ENCODE results near the gene RBM26.
"Not testable (repeated sequence)": the region's sequence is repeated elsewhere in the genome, so short reads cannot be mapped to it uniquely, and the experiment has no call there.

RBM26 gene

DNA sequence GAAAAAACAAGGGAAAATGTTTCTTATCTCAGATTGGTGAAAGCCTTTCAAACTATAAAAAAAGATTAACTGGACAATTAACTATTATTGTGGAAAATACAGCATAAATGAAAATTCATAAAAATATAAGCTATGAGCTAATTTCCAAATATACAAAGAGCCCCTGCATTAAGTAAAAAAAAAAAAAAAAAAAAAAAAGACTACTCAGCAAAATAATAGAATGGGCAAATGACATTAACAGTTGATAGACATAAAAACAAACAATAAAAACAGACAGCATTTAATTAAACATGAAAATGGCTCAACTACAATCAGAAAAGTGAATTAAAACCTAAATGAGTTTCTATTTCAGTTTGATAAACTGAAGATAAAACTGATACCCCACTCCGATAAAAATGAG, 77.5 kb downstream of the RBM26 start:
- DNase-seq: no peak

DNA sequence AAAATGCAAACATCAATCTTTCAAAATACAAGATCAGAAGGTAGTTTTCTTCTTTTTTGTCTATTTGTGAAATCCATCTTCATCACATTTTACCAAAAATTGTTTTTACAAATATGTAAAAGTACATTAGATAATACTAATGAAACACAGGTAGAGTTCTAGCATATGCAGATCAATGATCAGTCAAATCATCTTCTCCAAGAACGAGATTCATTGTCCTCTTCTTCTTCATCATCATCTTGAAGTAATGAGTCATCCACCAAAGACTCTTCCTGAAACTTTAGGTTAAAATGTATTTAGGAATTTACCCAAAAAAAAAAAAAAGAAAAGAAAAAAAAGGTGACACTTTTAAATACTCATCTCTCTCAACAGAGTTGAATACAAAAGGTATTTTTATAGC, 85.6 kb downstream of the RBM26 start:
- no peak for DNase-seq

DNA sequence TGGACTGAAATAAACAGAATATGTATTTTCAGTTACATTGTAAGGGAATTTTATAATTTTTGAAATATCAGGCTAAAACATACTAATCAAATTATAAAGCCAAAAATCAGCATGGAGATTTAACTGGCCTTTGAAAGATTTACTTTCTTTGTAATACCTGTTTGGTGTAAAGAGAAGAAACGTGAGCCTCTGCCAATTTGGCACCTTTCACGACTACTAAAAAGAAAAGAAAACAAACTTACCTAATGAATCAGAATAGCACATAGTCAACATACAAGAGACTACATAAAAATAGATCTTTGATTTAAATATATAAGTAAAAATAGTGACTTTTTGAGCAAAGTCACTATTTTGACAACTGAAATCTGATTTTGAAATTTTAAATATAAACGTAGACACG, 87.4 kb downstream of the RBM26 start:
- DNase-seq: no peak

DNA sequence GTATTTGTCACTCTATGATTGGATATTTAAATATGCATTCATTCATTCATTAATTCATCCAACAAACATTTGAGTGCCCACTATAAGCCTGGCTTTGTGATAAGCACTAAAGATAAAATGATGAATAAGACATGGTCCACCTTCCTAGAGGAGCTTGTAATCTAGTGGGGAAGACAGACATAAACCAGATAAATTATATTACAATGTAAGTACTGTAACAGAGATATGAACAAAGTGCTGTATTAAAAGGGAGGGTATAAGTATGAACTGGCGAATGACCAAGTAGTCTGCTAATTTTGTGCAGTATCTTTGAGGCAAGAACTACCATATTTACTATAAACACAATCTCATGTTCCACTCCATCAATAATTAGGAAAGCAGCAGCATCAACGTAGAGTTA, 88.2 kb downstream of the RBM26 start:
- no peak for DNase-seq

DNA sequence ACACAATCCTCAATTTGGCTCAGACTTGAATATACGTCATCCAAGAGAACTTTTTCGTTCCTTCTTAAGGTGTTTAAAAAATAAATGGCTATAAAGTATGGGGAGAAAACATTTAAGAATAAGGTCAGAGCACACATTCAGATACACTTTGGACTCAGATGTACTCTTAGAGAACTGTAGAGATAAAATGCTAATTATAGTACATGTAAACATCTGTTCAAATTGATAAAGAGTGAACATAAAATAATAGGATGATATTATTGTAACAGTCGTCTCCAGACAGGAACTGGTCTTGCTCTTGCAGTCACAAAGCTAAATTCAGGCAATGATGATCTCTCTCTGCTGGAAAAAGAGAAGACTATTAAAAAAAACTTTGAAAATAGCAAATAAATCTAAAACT, 91.4 kb downstream of the RBM26 start:
- no peak for DNase-seq

DNA sequence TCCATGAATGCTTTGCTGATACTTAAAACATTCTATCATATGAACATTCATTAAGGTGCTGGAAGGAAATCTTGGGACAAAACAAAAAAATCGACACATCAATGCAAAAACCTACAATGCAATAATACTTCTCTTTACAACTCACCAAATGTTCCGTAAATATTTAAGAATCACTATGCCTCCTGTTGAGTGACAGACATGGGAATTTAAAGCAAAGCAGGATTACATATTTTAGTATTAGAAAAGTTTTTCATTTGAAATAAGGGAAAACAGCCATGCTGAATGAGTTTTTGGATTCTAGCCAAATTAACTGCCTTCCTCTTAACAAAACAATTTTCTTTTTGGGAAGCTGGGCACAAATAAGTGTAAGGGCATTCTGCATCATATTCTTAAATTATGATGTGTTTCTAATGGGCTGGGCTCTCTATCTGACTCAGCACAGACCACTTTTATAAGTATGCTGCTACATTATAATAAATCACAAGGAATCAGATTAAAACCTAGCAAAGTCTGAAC, 93.7 kb downstream of the RBM26 start:
- DNase-seq: no peak

DNA sequence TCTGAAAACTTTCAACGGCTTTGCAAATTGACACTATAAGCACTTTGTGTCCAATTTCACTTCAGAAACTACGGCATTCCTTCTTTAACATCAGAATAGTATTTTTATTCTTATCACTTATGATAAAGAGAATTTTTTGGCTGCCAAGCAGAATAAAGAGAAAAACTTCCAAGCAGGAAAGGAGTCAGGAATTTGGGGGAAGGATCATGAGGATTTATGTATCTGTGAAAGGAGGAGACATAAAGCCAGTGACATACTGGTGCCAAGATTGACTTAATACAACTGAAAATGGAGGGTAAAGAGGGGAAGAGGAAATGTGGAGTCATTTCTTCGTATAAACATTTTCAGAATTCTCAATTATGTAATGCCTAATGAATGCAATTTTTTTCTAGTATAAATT, 94.7 kb downstream of the RBM26 start:
- no peak for DNase-seq

DNA sequence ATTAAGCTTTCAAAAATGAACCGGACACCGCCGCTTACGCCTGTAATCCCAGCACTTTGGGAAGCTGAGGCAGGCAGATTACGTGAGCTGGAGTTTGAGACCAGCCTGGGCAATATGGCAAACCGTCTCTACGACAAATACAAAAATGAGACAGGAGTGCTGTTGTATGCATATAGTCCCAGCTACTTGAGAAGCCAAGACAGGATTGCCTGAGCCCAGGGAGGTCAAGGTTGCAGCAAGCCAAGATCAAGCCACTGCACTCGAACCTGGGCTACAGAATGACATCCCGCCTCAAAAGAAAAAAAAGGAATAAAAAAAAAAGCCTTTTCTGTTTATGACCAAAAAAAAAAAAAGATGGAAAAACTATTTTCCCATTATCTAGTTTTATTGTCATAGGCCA, 96.4 kb downstream of the RBM26 start:
- DNase-seq: no peak

DNA sequence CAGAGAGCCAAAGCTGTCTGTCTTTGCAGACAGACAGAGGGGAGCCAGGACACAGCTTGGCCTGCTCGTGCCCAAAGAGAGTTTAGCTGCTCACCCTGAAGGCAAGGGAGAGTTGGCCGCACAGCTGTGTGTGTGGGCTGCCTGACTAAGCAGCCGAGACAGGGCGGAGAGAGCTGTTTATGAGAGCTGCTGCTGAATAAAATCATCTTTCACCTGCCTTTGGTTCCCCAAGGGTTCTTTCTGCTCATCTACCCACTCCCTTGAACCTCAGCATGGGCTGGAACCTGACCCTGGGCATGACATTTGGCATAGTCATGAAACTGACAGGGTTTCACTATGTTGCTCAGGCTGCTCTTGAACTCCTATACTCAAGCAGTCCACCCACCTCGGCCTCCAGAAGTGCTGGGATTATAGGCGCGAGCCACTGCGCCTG, 98.2 kb downstream of the RBM26 start:
- peak; percentile 56 for DNase-seq

DNA sequence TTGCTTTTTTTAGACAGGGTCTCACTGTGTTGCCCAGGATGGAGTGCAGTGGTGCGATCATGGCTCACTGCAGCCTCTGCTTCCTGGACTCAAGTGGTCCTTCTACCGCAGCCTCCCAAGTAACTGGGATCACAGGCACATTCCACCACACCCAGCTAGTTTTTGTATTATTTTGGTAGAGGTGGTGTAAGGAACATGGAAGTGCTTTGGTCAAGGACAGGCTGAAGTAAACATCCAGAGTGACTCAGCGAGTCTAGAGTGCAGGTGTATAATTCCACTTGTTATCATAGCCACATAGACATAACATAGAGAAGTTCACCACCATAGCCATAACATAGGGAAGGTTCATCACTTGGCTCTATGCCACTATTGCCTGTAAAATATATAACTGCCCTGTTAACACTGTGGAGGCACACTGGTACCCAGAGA, 98.6 kb downstream of the RBM26 start:
- no peak for DNase-seq

DNA sequence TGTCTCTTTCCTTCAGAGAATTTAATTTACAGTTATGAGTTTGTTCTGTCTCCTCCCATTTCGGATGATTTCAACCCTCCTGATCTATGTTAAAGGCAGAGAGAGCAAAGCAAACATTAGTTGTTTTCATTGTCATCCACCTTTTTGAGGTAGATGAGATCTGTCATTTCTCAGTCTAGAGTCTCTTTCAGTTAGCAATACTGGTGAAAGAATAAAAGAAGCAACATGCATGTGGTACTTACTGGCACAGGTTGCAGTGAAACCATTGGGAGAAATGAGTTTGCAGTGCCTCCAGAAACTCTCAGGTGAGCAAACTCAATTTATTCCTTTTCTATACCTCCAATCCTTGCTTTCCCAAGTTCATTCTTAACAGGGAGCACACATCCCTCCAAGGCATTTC, 99.4 kb downstream of the RBM26 start:
- no peak for DNase-seq

DNA sequence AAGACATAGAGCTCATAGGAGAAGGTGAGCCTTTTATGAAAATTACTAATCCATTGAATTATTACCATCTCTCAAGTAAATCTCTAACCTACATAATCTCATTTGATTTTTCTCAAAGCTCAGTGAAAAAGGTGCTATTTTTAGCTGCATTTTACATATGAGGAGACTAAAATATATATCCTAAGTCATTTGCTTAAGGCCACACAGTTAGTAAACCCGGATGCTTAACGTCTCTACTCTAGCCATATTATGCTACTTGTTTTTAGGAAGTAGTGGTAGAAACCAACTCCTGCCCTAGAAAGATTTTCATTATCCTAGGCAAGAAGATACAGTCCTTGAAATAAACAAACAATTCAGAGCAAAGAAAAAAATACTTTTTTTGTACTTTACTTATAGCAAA, 108.9 kb downstream of the RBM26 start:
- no peak for DNase-seq

DNA sequence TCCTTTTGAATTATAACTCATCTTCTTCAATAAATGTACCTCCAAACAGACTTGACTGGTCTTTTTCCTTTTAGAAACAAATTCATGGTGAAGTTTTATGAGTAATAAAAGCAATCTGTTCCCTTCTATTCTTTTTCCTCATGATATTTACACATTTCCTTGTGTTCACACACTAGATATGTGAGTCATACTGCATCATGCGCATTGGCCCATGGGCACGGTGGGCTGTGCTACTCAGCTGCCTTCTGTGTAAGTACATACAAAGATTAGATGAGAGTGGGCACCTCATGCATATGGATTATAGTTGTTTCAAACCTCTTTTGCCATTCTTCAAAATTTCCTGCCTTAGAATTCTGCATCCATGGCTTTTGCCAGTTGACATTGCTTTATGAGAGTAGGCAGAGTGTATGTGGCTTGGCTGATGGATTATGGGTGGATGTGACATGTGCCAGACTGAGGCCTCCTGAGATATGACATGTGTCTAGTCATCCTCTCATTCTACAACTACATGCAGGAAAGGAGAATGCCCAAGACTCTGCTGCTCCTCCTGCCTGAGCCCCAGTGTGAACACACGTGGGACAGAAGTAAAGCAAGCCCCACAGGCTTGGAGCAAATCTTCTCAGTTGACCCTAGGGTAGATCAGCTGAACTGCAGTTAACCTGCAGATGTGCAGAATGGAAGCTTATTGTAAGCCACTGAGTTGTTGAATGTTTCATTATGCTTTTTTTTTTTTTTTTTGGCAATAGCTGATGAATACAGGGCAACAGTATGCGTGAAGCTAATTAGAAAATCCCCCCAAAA, 109.9 kb downstream of the RBM26 start:
- DNase-seq: no peak

DNA sequence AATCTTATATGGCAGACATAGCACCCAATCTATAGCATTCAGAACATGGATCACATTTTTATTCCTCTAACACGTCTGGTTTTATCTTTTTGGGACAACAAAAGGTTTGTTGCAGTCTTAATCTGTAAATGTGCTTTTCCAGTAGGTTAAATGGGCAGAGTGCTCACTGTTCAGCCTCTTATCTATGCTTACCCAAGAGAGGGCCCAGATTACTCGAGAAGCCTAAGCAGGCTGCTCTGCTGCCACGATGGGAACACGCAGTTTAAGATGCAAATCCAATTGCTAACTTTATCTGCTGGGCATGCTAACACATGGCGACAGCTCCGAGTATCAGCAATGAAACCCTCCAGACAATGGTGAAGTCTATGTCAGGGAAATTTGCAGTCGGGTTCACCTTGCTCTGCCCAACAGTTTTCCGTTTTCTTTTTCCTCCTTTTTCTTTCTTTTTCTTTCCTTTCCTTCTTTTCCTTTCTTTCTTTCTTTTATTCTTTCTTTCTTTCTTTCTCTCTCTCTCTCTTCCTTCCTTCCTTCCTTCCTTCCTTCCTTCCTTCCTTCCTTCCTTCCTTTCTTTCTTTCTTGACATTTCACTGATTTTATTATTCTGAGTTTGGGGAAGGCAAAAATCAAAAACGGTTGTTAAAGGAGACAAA, 115.3 kb downstream of the RBM26 start:
- no peak for DNase-seq

DNA sequence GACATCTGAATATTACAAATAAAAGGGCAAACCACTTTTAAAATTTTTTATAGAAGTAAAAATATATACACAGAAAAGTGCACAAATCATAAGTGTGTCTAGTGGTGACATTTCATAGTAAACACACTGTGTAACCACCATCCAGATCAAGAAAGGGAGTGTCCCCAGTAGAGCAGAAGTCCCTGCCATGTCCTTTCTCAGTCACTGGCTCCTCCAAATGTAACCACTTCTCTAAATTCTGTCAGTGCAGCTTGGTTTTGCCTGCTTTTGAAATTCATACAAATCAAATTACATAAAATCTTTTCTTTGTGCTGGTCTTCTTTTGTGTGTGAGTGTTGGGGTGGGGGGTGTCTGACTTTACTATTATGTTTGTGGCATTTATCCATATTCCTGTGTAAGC, 116.5 kb downstream of the RBM26 start:
- DNase-seq: no peak

DNA sequence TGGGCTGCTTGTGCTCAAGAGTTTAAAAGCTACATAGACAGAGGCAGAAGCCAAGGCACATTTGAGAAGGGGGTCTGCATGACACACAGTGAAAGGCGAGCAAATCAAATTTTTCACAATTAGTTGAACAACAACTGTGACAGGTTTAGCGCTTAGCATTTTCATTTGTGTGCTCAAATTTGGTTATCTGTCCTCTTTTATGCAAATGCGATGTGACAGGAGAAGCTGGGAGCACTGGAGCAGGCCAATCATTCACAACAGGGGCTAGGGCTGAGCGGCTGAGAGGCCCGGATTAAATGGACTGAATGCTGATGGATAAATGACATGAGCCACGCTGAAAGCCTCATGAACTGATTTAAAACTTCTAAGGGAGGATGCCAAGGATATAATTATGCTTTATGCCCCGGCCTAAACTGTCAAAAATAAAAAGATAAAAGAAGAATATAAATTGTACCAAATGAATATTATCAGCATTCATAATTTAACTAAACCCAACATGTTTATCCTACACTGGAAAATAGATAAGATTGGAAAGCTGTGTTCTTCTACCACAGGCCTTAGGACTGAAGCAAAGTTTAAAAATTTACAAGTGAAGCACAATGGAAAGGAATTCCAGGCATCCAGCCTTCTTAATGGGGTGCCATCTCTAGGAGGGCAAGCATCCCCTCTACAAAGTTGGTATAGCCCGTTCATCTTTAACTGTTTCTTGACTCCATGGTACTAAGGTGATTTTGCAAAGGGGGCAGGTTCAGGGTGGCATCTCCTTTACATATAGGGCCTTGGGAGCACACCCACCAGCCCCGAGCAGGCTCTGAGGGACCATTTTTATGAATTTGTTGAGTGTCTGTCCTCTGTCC, 117.9 kb downstream of the RBM26 start:
- DNase-seq: no peak

DNA sequence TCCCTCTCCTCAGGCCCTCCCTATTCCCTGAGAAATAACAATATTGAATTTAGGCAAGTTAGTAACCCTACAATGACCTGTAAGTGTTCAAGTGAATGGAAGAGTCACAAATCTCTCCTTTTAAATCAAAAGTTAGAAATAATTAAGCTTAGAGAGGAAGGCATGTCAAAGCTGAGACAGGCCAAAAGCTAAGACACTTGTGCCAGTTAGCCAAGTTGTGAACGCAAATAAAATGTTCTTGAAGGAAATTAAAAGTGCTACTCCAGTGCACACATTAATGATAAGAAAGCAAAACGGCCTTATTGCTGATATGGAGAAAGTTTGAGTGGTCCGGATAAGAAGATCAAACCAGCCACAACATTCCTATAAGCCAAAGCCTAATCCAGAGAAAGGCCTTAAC, 120.9 kb downstream of the RBM26 start:
- DNase-seq: no peak

DNA sequence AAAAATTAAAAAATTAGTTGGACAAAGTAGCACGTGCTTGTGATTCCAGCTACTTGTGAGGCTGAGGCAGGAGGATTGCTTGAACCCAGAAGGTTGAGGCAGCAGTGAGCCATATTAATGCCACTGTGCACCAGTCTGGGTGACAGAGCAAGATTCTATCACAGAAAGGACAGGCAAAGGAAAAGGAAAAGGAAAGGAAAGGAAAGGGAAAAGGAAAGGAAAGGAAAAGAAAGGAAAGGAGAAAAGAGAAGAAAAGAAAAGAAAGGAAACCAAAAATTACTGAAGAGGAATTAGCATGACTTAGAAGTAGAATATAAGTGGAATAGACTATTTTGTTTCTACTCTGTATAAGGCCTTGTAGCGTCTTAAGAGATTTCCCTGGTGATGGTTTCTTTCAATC, 122.3 kb downstream of the RBM26 start:
- no peak for DNase-seq

DNA sequence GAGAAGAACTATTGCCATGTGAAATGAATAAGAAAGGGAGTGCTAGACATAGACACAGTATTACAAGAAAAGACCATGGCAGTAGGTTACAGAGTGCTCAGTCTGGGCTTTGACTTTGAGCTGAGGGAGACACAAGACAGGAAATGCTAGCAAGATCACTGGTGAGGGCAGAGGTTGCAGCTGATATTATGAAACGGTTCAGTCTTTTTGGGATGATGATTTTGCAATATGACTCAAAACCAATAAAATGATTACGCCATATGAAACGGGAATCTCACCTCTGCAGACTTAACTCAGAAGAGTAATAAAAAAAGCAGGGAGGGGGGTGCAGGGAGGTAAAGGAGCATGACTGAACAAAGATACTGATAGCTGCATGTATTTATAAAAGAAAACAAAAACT, 123.1 kb downstream of the RBM26 start:
- DNase-seq: no peak

DNA sequence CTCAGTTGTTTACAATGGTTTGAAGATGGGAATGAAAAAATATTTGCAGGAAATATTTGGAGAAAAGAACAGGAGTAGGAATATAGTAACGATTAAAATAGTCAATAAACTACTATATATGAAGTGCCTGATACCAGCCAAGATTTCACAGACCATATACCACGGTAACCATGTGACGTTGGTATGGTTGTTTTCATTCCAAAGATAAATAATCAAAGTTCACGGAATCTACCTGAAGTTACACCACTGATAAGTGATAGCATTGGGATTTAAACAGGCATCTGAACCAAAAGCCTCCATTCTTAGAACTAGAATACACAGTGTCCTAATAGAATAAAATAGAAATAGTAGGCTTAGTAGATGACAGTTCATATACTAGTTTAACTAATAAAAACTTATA, 123.5 kb downstream of the RBM26 start:
- DNase-seq: no peak

DNA sequence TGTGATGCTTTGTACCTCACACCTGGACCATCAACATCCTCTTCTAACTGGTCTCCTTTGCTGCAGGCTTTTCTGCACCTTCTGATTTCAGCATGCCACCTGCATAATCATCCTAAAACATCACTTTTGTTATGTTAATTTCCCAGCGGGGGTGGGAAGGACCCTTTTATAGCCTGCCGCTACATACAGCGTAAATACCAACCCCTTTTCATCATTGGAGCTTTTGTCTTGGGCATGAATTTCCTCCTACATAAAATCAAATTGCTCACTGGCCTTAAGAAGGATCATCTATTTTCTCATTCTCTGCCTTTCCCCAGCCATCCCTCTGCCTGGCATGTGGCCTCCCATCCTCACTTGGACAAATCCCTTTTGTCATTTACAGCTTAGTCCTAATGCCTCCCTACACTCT, 124.7 kb downstream of the RBM26 start:
- no peak for DNase-seq

DNA sequence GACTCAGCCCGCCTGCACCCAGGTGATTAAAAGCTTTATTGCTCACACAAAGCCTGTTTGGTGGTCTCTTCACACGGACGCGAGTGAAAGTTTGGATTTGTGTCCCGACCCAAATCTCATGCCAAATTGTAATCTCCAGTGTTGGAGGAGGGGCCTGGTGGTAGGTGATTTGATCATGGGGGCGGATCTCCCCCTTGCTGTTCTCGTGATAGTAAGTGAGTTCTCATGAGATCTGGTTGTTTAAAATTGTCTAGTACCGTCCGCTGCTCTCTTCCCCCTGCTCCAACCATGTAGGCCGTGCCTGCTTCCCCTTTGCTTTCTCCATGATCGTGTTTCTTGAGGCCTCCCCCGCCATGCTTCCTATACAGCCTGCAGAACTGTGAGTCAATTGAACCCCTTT, 126.3 kb downstream of the RBM26 start:
- not testable (repeated sequence) for DNase-seq

DNA sequence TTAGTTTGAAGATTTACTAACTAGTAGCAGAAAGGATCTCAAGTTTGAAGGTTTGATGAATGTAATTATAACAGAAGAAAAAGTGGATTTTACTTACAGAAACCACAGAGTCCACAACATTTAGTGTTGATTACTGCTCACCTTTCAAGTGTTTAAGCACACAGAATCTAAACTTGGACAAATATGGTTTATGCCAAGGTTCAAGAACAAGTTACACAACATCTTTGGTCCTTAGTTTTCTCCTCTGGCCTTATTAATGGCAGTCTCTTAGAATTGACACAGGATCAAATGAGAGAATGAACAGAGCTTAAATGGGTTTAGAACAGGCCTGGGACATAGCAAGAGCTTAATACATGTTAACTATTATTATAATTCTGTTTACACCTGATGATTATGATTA, 133.0 kb downstream of the RBM26 start:
- DNase-seq: no peak

DNA sequence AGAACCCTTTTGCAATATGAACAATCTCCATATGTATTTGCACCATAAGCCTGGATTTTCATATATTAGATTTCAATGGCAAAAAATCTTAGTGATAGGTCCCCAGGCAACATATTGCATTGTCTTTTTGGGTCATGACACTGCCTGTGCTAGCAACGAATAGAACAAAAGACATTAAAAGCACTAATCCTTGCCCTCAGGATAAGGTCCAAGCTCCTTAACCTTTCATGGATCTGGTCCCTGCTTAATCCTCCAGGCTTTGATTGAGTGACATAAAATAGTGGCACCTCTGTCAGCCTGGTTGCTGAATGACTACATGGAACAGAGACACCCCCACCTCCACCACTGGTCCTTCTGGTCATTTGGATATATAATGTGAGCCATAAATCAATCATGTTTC, 134.4 kb downstream of the RBM26 start:
- no peak for DNase-seq
